Forelimb muscle (tissue), 1 donor: ENCODE data around the gene STX19. TPM values are rescaled to one million over a fixed set of nuclear protein-coding genes. Genes with fewer than 3 reads are reported as not detected.

Experiments
- DNase-seq: peaks from one replicate; pipeline ENCODE4 v3.0.0-alpha.2; 2013; ENCODE audit warnings: low read depth
- polyA plus RNA-seq: library from polyadenylated mRNA; unstranded; fragments of 120-200 nt; gene quantifications from one replicate; pipeline ENCODE4 v1.2.1, GENCODE V29; 2013; ENCODE audit not compliant: insufficient read length

STX19 gene
- polyA plus RNA-seq, 1 donor: 0.11 TPM

DNA sequence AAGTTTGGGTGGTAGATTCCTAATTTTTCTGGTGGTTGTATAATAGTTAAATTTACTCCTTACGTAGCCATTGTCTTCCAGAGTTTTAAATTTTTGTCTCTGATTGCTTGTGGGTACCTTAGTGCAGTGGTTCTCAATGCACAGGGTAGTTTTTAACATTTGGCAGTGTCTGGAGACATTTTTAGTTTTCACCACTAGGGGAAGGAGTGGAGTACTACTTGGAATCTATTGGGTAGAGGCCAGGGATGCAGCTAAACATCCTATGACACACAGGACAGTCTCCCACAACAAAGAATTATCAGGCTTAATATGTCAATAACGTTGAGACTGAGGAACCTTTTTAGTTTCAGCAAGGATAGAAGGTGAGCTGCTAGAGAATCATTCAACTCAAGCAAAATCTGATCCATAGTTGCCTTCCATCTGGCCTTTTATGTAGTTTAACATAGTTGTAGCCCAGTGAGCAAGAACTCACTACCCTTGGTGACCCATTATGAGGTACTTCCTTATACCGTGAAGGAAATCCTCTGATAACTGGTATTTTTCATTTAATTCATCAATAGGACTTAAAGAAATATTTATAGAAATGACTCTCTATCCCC lies 8.6 kb upstream of the STX19 start:
- DNase-seq: no peak

GRCh38 chr3:94026623-94027022 lies 1.8 kb downstream of the STX19 start:
- no peak for DNase-seq

- DNase-seq: no peak
Observed at GRCh38 chr3:94024385-94024784, 4.0 kb downstream of the STX19 start.

DNA sequence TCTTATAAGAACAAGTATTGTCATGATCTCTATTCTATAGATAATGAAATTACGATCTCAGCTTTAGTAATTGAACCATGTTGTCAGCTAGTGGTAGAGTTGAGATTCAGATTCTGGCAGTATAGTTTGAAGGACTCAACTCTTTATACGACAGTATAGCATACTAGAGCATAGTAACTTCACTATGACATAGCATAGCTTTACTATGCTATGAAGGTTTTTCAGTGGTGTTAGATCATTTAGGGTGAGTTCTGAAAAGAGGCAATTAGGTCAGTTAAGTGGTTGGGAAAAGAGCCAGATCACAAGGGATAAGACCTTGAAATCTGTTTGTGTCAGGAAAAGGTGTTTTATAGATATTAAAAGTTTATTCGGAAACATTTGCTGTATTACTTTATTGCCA lies 8.1 kb downstream of the STX19 start:
- no peak for DNase-seq

GRCh38 chr3:94019659-94020058 lies 8.7 kb downstream of the STX19 start:
- DNase-seq: no peak

DNA sequence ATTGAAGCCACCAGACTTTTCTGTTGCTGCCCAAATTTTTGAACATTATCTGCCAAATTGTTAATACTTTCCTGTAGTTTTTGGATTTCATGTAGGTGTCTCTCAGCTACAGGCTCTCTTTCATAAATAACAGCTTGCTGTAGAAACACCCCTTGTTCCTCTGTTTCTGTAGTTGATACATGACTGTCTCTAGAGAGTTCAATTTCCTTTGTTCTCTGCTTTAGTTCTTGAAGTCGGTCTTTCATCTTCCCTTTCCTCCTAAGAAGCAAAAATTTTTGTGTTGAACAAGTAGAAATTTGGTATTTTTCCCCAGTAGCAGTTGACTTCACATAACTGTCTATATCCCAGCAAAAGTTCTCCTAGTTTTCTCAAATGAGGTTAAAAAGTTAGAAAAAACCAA lies 13.4 kb downstream of the STX19 start:
- DNase-seq: no peak

GRCh38 chr3:94012185-94012584 lies 16.2 kb downstream of the STX19 start:
- no peak for DNase-seq

DNA sequence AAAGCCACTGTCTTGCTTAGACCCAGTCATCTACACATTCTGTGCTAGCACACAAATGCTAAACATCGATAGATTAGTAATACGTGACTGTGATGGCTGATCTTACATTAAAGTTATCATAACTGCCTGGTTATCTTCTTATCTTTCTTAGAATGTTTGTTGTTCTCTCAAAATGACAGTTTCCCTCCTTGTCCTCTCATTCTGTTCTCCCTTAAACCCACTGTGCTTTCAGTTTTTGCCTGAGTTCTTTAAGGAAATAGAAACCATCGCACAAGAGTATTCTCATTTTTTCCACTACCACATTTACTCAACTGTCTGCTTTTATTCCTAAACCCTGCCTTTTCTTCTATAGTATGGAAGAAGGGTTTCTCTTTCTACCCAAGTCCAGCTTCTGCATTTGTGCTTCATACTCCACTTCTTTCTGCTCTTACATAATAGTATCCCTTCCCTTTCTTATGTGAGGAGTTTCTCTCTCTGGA lies 17.1 kb downstream of the STX19 start:
- DNase-seq: no peak

- DNase-seq: no peak
Observed at GRCh38 chr3:94009608-94010007, 18.8 kb downstream of the STX19 start.

GRCh38 chr3:94008253-94008652 lies 20.1 kb downstream of the STX19 start:
- DNase-seq: no peak

DNA sequence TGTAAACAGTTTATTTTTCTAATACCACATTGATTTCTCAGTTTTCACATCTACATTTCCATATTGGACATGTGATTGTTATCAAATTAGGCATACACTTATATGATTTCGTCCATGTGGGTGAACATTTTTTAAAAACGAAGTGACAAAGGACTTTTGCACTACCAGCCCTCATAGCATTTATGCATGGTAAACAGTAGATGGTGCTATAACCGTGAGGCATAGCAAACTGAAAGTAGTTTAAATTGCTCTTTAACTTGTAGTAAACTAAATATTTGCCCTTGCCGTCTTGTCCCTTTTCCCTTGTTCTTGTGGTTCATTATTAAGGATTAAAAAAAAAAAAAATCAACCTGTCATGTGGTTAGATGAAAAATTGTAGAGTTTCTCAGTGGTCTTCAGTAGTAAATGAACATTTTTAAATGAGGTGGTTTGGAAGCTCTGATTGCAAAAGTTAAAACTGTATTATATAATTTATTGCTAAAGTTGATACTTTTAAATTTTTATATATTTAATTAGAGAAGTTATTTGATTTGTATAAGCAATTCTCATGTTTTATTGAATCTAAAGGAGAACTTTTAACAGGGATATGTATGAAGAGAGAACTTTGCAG lies 24.0 kb downstream of the STX19 start:
- peak; percentile 43 for DNase-seq

DNA sequence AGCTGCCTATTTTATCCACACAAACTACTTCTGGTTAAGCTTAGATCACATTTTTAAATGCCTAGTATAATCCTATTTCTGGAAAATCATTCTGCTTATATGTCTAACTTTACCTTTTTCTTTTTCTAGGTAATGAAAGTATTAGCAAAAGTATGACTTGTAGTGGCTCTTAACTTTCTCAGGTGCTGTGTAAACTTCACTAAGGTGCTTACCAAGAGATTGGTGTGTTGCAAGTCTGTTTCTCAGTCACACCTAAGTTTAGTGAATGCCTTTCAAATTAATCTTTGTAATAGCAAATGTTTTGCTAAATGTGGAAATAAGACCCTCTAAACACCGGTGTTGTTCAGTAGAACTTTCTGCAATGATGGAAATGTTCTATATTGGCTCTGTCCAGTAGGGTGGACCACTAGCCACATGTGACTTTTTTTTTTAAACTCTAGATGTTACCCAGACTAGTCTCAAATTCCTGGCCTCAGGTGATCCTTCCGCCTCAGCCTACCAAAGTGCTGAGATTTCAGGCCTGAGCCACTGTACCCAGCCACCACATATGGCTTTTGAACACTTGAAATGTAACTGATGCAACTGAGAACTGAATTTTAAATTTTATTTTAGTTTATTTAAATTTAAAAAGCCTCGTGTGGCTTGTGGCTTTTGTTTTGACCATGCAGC lies 26.4 kb downstream of the STX19 start:
- no peak for DNase-seq

- no peak for DNase-seq
Observed at GRCh38 chr3:94001191-94001590, 27.2 kb downstream of the STX19 start.

DNA sequence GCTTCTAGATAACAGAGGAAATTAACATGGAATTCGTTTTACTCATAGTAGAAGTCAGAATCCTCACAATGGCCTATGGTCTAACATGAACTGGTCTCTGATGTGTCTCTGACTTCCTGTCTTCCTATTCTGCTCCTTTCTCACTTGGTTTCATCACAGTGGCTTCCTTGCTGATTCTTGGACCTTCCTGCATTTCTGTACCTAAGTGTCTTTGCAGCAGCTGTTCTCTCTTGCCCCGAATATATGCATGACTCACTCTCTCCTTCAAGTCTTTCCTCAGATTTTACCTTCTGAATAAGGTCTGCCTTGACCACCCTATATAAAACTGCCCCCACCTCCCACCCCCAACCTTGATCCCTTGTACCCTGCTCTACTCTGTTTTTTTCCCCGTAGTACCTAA lies 34.3 kb downstream of the STX19 start:
- no peak for DNase-seq

DNA sequence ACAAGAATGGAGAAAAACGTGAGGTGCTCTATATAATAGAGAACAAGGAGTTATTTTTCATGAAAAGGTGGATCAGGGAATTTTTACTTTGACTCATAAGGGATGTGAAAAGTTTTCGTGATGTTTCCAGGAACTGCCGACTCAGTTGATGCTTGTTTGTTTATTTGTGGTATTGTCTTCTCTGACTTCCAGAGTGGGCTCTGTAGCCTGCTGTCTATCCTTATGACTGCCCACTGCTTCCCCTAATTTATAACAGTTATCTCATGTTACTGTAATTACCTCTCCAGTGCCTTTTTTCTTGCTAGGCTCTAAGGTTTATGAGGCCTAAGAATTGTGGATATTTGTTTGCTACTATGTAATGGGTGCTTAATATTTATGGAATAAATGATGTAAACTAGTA lies 36.2 kb downstream of the STX19 start:
- no peak for DNase-seq

GRCh38 chr3:93991631-93992030 lies 36.8 kb downstream of the STX19 start:
- no peak for DNase-seq

GRCh38 chr3:93989241-93989640 lies 39.2 kb downstream of the STX19 start:
- no peak for DNase-seq

DNA sequence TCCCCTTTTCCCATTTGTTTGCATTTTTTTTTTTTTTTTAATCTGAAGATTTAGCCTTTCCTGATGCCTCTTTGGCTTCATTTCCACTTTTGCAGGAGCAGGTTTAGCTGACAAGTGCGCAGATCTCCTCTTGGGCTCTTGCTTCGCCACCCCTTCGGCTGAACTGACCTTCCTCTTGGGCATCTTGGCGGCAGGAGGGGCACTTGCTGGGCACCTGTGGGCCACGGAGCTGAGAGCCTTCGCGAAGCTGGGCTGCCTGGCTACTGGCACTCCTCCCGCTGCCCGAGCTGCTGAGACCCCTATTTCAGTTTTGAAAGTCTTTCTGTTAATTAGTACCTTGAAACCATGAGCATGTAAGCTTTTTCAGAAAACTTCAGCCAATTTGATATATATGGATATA lies 39.6 kb downstream of the STX19 start:
- DNase-seq: no peak

DNA sequence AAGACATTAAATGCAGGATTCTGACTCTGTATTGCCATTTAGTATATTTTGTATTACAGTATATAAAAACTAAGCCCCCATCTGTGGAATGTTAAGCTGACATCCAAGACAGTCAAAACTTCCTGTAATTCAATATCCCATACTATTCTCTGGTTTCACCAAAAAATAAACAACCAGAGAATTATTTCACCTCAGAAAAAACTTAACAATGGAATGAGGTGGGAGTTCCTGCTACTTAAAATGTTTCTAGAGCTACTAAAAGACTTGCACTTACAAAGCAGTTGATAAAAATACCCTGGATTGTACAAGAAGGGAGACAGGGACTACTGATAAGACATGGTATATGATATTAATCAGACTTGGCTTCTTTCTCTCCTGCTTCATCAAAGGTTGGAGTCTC lies 40.1 kb downstream of the STX19 start:
- DNase-seq: no peak

GRCh38 chr3:93984618-93985017 lies 43.8 kb downstream of the STX19 start:
- DNase-seq: no peak

DNA sequence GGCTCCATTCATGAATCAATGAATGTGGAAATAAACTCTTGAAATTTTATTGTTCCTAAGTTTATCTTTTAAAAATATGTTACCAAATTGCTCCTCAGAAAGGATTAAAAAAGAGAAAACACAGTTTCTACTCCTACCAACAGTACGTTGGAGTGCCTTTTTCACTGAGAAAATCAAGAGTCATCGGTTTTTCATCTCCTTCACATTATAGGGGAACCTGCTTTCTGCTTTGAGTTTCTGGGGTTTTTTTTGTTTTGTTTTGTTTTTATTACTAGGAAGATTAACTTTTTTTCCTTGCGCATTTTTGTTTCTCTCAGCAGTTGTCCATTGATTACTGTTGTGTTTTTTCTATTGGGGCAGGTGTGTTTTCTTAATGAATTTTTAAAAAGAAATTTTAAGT lies 45.0 kb downstream of the STX19 start:
- DNase-seq: no peak

DNA sequence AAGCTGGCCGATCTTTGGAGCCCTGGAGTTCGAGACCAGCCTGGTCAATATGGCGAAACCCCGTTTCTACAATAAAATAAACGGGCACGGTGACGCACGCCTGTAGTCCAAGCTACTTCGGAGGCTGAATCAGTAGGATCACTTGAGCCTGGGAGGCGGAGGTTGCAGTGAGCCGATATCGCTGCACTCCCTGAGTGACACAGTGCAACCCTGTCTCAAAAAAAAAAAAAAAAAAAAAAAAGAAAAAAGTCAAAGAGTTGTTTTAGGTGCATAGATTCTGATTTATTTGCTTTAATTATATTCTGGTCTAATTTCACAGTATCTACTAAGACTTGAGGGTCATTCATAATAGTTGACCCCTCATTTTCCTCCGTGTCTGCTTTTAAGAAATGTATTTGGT lies 46.7 kb downstream of the STX19 start:
- DNase-seq: no peak
